T-cell (primary cell): ENCODE results near the gene PIK3R6. TPM values are rescaled to one million over a fixed set of nuclear protein-coding genes. Genes with fewer than 3 reads are reported as not detected.

ENCODE experiments used
- ATAC-seq, 4 experiments: fragments of 200-7000 bp in 3 of 4; fragments of 150-1000 bp in 1 of 4; cut with Tn5 transposase; replicated peaks in 1 of 4; 1 replicate in 3 of 4; 2 replicates in 1 of 4; pipeline ENCODE4 v1.10.0; 2021; ENCODE audit warnings: moderate library complexity in 3 of 4, mild to moderate bottlenecking in 2 of 4, moderate number of reproducible peaks in 1 of 4
- CTCF ChIA-PET, 2 donors: fragments of 300-600 bp; sonication (Branson Sonifier 250); formaldehyde crosslinking; loops; one replicate each; lab custom pipeline; 2022; ENCODE audit warnings: antibody characterized with exemption in 2 of 2; lab: Charles Lee
- POLR2A ChIA-PET, 2 donors: fragments of 300-600 bp; sonication (Branson Sonifier 250); formaldehyde crosslinking; loops; one replicate each; lab custom pipeline; 2022; ENCODE audit warnings: antibody characterized with exemption in 2 of 2; lab: Charles Lee
- DNase-seq, 35 experiments: peaks; one replicate each; pipeline versions ENCODE4 v3.0.0 to v3.0.0-alpha.2; 2013 to 2023
- H3K27ac ChIP-seq: one replicate; pipeline ENCODE4 v1.5.1; 2013; ENCODE audit warnings: low read length
- H3K27me3 ChIP-seq, 2 experiments: replicated peaks in 1 of 2; 1 replicate in 1 of 2; 2 replicates in 1 of 2; pipeline versions ENCODE4 v1.6.1 to v1.7.0; 2013; ENCODE audit warnings: low read length in 1 of 2, mixed read lengths in 1 of 2; ENCODE audit not compliant: control insufficient read depth in 2 of 2, insufficient read depth in 2 of 2; ENCODE audit errors: extremely low read depth in 1 of 2
- H3K36me3 ChIP-seq, 2 donors: 1 replicate in 1 of 2; 2 replicates in 1 of 2; pipeline versions ENCODE4 v1.6.1 to v1.7.0; 2013; ENCODE audit warnings: low read length in 1 of 2; ENCODE audit not compliant: control insufficient read depth in 2 of 2, insufficient read depth in 1 of 2; ENCODE audit errors: extremely low read depth in 1 of 2
- H3K4me1 ChIP-seq, 2 experiments: 1 replicate in 1 of 2; 2 replicates in 1 of 2; pipeline versions ENCODE4 v1.6.1 to v1.7.0; 2013; ENCODE audit warnings: low read length in 2 of 2, mixed read lengths in 1 of 2; ENCODE audit not compliant: insufficient read depth in 2 of 2, control insufficient read depth in 1 of 2; ENCODE audit errors: extremely low read depth in 1 of 2
- H3K4me3 ChIP-seq, 2 donors: 1 replicate in 1 of 2; 2 replicates in 1 of 2; pipeline versions ENCODE4 v1.5.1 to v1.7.0; 2013; ENCODE audit warnings: mild to moderate bottlenecking in 2 of 2, low read length in 1 of 2, moderate library complexity in 1 of 2; ENCODE audit not compliant: control insufficient read depth in 1 of 2; ENCODE audit errors: extremely low read depth in 1 of 2
- H3K9me3 ChIP-seq: 2 replicates; pipeline ENCODE4 v1.7.0; 2013
- H3K27ac Mint-ChIP-seq, 2 donors: one replicate each; pipeline ENCODE4 v1.8.0; 2020 to 2021; ENCODE audit warnings: mild to moderate bottlenecking in 2 of 2, mixed read lengths in 2 of 2
- H3K27me3 Mint-ChIP-seq, 2 donors: one replicate each; pipeline ENCODE4 v1.8.0; 2021 to 2022; ENCODE audit warnings: mixed read lengths in 2 of 2
- H3K36me3 Mint-ChIP-seq: one replicate; pipeline ENCODE4 v1.8.0; 2021; ENCODE audit warnings: mixed read lengths
- H3K4me1 Mint-ChIP-seq, 3 donors: one replicate each; pipeline ENCODE4 v1.8.0; 2020 to 2022; ENCODE audit warnings: mixed read lengths in 3 of 3, mild to moderate bottlenecking in 1 of 3
- H3K4me3 Mint-ChIP-seq, 3 donors: one replicate each; pipeline ENCODE4 v1.8.0; 2020 to 2022; ENCODE audit warnings: mild to moderate bottlenecking in 3 of 3, mixed read lengths in 3 of 3, moderate library complexity in 3 of 3
- H3K9me3 Mint-ChIP-seq, 3 donors: one replicate each; pipeline ENCODE4 v1.8.0; 2020 to 2022; ENCODE audit warnings: mixed read lengths in 3 of 3
- WGBS: methylation state at CpG from one replicate; pipeline ENCODE4 v1.1.5; 2013; ENCODE audit warnings: missing lambda C conversion rate; ENCODE audit not compliant: insufficient coverage; 5-methylcytosine and 5-hydroxymethylcytosine counted together
- total RNA-seq, 35 experiments: library from RNA in 6 of 35; stranded (reverse) in 6 of 35; fragments of 120-200 nt in 1 of 35; gene quantifications; one replicate each; pipeline versions ENCODE4 v1.2.1 to v1.2.4 and lab custom pipeline; 2013 to 2026

Gene PIK3R6
- total RNA-seq, 5 donors from 2014 or later (not counting 1 experiment from before 2014, with no cell fraction given): 0.53 to 1.4 (median 0.72) TPM

- no CpG with 5 or more reads among the region's 3 CpGs for WGBS
- H3K36me3 Mint-ChIP-seq: peaks cover 55% of the 10 kb centered on the region
- no peak overlapping the region for H3K4me3 Mint-ChIP-seq
- Histone ChIP-seq H3K4me1 (peaks cover 32 to 45% of the 10 kb centered on the region in 2 experiments), H3K4me3 (no peak overlapping the region), H3K27me3 (no peaks in the 10 kb centered on the region), H3K9me3 (no peaks in the 10 kb centered on the region), H3K27ac (peak overlapping the region; percentile 32), H3K36me3 (peaks cover 27 to 90% of the 10 kb centered on the region in 2 donors)
- DNase-seq (no peak), ATAC-seq (no peak)
- peaks cover 36 to 44% (median 38%) of the 10 kb centered on the region in 3 donors for H3K4me1 Mint-ChIP-seq
- H3K9me3 Mint-ChIP-seq: no peaks in the 10 kb centered on the region
- H3K27ac Mint-ChIP-seq: peak overlapping the region in 1 of 2 donors; percentile 72
- no peaks in the 10 kb centered on the region for H3K27me3 Mint-ChIP-seq
- CTCF ChIA-PET: no interaction called here
- POLR2A ChIA-PET: no interaction called here
These were observed 25.6 kb upstream of the PIK3R6 start for GRCh38 chr17:8893059-8893458.

- CTCF ChIA-PET: no interaction called here
These were observed 24.8 kb upstream of the PIK3R6 start for GRCh38 chr17:8892338-8892690.

GRCh38 chr17:8890671-8891070 is 23.2 kb upstream of the PIK3R6 start:
- Mint-ChIP-seq H3K4me3 (no peak overlapping the region), H3K4me1 (peaks cover 12 to 20% (median 14%) of the 10 kb centered on the region in 3 donors), H3K27me3 (no peaks in the 10 kb centered on the region), H3K27ac (no peak overlapping the region), H3K9me3 (no peaks in the 10 kb centered on the region), H3K36me3 (peaks cover 50% of the 10 kb centered on the region)
- CTCF ChIA-PET: interaction anchor here in 1 of 2 donors (0.8 kb wide), 1 partner anchor 85 kb away, joined by 4 read pairs; no protein-coding TSS in a partner anchor
- no peaks in the 10 kb centered on the region for H3K9me3 ChIP-seq
- H3K27me3 ChIP-seq: no peaks in the 10 kb centered on the region
- POLR2A ChIA-PET: interaction anchor here in 1 of 2 donors (0.5 kb wide), 1 partner anchor 30 kb away, joined by 6 read pairs; no protein-coding TSS in a partner anchor
- DNase-seq: no peak
- WGBS: 96% methylated on average over 10 of the region's 12 CpGs
- H3K27ac ChIP-seq: no peak overlapping the region
- H3K4me3 ChIP-seq: no peak overlapping the region
- no peak for ATAC-seq
- peaks cover 9 to 25% of the 10 kb centered on the region in 2 experiments for H3K4me1 ChIP-seq
- peaks cover 24 to 86% of the 10 kb centered on the region in 2 donors for H3K36me3 ChIP-seq

More at GRCh38 chr17:8892338-8892690, 24.8 kb upstream of the PIK3R6 start:
- Histone ChIP-seq H3K4me3 (no peak overlapping the region), H3K36me3 (peaks cover 28 to 88% of the 10 kb centered on the region in 2 donors), H3K27ac (peak overlapping the region; percentile 32), H3K9me3 (no peaks in the 10 kb centered on the region), H3K27me3 (no peaks in the 10 kb centered on the region), H3K4me1 (peaks cover 25 to 37% of the 10 kb centered on the region in 2 experiments)
- Mint-ChIP-seq H3K4me1 (peaks cover 29 to 36% (median 31%) of the 10 kb centered on the region in 3 donors), H3K9me3 (no peaks in the 10 kb centered on the region), H3K36me3 (peaks cover 52% of the 10 kb centered on the region), H3K27me3 (no peaks in the 10 kb centered on the region), H3K4me3 (no peak overlapping the region), H3K27ac (peak overlapping the region; percentile 48 to 66)
- POLR2A ChIA-PET: no interaction called here
- DNase-seq: no peak
- WGBS: 27% methylated on average over 2 of the region's 6 CpGs
- ATAC-seq: no peak

- no peaks in the 10 kb centered on the region for H3K9me3 ChIP-seq
- H3K27me3 ChIP-seq: no peaks in the 10 kb centered on the region
- H3K27ac Mint-ChIP-seq: peak overlapping the region; percentile 23 to 31
- POLR2A ChIA-PET: no interaction called here
- DNase-seq (no peak), ATAC-seq (no peak)
- WGBS: 95% methylated on average over 9 of the region's 14 CpGs
- H3K4me1 ChIP-seq: peaks cover 0 to 15% of the 10 kb centered on the region in 2 experiments
- H3K4me3 ChIP-seq: no peak overlapping the region
- H3K27me3 Mint-ChIP-seq: no peaks in the 10 kb centered on the region
- no peak overlapping the region for H3K27ac ChIP-seq
- CTCF ChIA-PET: interaction anchor here in 1 of 2 donors (0.8 kb wide), 1 partner anchor 11 kb away, joined by 3 read pairs; no protein-coding TSS in a partner anchor
- H3K36me3 Mint-ChIP-seq: peaks cover 43% of the 10 kb centered on the region
- no peaks in the 10 kb centered on the region for H3K9me3 Mint-ChIP-seq
- H3K36me3 ChIP-seq: peaks cover 26 to 90% of the 10 kb centered on the region in 2 donors
- peaks cover 3 to 10% (median 4%) of the 10 kb centered on the region in 3 donors for H3K4me1 Mint-ChIP-seq
- no peak overlapping the region for H3K4me3 Mint-ChIP-seq
These were observed 22.2 kb upstream of the PIK3R6 start for GRCh38 chr17:8889458-8890210.

GRCh38 chr17:8888704-8889302 is 21.3 kb upstream of the PIK3R6 start:
- Histone ChIP-seq H3K27ac (no peak overlapping the region), H3K9me3 (no peaks in the 10 kb centered on the region), H3K27me3 (no peaks in the 10 kb centered on the region), H3K36me3 (peaks cover 28 to 90% of the 10 kb centered on the region in 2 donors), H3K4me3 (no peak overlapping the region), H3K4me1 (peaks cover 0 to 11% of the 10 kb centered on the region in 2 experiments)
- Mint-ChIP-seq H3K36me3 (peaks cover 48% of the 10 kb centered on the region), H3K27ac (peak overlapping the region in 1 of 2 donors; percentile 28), H3K27me3 (no peaks in the 10 kb centered on the region), H3K4me3 (no peak overlapping the region), H3K4me1 (peaks cover 0 to 8% (median 3%) of the 10 kb centered on the region in 3 donors), H3K9me3 (no peaks in the 10 kb centered on the region)
- no peak for DNase-seq
- ChIA-PET CTCF (interaction anchor here in 1 of 2 donors (0.8 kb wide), 1 partner anchor 12 kb away, joined by 3 read pairs; no protein-coding TSS in a partner anchor), POLR2A (no interaction called here)
- 95% methylated on average over 6 of the region's 8 CpGs for WGBS
- no peak for ATAC-seq
